HG03103 (cell line): Measurements from ENCODE around the gene FRMD1.

Experiments used
- ATAC-seq: cut with Tn5 transposase; IDR thresholded peaks from one replicate; pipeline ENCODE4 v1.9.1; 2021; ENCODE audit warnings: low read depth; ENCODE audit not compliant: unreplicated experiment

The FRMD1 gene

GRCh38 chr6:168113226-168113625 lies 34.2 kb upstream of the FRMD1 start:
- ATAC-seq = no peak

- ATAC-seq = no peak
Observed at GRCh38 chr6:168111911-168112310, 32.9 kb upstream of the FRMD1 start.

GRCh38 chr6:168110437-168110836 lies 31.4 kb upstream of the FRMD1 start:
- no peak for ATAC-seq

DNA sequence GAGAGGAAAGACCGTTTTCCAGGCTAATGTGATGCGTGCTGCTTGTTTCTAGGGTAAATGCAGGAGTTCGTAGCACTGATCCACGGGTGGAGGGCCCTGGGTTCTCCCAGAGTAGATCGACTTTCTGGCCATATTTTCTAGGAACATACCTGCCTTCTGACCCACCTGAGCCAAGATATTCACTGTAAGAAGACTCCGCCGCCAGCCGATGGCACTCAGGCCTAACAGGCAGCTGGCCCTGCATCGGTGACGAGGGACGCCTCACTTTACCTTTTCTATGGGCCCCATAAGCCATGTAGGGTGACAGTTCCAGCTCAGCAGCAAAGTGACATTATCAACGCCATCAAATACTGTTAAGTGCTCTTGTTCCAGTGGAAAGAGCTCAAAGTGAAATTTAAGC lies 30.2 kb upstream of the FRMD1 start:
- ATAC-seq = no peak

- no peak for ATAC-seq
Observed at GRCh38 chr6:168107191-168107983, 28.4 kb upstream of the FRMD1 start.

DNA sequence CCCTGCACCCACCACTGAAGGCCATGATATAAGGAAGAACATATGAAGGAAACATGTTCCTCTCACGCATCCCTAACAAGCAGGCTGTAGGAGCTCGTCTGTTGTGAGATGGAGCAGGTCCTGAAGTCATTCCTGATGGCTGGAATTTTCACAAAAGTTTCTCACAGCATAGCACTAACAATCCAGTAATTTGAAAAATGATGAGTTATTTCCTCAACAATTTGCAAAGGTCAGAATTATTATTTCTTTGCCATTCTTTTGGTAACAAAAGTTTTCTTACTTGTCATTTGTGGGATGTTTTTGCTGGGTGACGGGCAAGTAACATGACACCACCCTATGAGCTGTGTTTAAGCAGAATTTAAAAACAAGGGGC lies 27.6 kb upstream of the FRMD1 start:
- ATAC-seq = no peak

DNA sequence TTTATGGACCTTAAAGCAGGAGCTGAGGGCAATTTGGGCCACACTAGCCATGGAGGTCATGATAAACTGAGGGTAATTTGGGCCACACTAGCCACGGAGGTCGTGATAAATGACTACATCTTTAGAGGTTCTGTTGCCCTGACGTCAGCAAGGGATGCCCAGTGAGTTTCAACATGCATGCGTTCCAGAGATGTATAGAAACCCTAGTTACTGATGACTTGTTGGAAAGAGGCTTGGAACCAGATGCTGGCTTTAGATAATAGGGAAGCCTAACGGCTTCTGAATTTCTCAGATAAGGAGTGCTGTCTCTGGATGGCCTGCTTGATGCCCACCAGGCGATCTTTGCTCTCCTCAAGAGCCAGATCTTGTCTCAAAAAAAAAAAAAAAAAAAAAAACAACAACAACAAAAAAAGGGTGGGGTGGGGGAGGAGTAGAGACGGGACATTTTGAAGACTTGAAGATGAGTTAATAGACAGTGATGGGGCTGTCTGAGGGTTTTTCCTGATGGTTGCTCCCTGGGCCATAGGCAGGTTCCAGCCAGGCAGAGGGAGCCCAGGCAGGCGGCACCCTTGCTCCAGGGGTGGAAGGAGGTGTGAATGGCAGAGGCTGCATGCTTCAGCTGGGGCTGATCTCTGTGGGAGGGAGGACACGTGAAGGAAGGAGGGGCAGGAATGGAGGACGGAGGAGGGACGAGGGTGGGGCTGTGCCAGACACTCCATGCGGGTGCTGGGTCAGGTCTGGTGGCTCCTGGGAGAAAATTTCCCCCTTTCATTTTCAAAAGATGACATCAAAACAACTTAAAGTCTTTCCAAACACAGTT lies 27.0 kb upstream of the FRMD1 start:
- ATAC-seq = no peak

DNA sequence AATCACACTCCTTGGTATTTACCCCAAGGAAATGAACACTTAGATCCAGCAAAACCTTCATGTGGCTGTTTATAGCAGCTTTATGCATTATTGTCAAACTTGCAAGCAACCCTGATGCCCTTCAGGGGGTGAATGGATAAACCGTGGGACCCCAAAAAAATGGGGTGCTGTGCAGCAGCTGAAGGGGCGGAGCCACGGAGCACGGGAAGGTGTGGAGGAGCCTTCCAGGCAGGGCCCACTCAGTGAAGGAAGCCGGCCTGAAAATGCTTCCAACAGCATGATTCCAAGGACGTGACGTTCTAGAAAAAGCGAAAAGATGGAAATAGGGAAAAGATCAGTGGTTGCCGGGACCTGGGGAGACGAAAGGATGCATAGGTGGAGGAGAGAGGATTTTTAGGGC lies 25.6 kb upstream of the FRMD1 start:
- ATAC-seq = no peak

DNA sequence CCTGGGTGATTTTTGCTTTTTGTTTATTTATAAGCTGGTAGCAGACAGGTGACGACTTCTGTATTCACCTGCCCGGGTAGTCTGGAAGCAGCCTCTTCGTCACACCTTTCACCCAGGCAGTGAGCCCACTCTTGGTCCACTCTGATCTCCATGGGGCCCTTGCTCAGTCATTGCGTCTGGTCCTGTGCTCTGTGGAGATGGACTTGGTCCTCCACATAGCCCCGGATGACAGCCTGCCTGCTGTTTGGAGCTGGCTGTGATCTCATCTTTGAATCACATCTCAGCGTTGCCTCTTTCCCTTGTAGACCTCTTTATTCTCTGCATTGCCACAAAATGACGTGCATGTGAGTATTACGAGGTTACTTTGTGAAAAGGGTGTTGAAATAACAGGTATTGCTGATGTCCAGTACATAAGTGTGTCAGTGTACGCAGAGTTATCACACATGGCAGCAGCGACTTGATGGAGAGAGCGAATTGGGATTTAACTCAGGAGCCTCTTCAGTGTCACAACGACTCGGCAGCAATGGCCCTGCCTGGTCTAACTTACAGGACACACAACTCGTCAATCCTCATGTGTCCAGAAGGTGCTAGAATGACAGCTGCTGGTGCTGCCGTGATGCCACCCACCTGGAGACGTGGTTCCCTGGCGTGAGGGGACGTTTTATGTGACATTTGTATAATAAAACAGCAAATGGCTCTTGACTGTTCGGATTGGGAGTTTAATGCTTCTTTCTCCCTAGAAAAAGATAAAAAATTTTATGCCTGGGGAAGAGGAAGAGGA lies 24.2 kb upstream of the FRMD1 start:
- ATAC-seq = no peak

GRCh38 chr6:168102315-168102985 lies 23.4 kb upstream of the FRMD1 start:
- no peak for ATAC-seq

DNA sequence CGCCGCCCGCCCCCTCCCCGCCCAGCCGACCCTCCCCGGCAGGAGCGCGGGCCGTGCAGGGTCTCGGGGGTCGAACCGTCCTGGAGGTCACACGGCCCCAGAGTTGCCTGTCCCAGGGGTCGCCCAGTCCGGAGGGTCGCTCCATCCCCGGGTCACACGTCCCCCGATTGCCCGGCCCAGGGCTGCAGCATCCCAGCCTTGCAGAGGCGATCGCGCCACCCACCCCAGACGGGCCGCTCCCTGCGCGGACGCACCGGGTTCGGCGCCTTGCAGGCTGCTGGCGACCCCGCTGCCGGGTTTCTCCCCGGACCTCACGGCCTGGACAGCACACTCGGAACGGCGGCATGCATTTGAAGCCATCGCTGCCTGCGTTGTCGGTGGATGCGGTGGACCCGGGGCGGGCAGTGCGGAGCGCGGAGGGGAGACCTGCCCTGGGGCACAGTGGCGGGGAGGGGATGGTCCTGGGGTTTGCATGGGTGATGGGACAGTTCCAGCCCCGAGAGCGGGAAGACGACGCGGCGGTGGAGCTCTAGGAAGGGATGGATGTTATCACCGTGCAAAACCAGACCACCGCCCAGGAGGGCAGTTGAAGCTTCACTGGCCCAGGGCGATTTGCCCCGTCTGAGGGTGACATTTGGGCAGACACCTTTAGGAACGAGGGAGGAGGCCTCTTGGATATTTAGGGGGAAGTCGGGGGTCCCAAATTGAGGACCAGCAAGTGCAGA lies 22.7 kb upstream of the FRMD1 start:
- no peak for ATAC-seq

DNA sequence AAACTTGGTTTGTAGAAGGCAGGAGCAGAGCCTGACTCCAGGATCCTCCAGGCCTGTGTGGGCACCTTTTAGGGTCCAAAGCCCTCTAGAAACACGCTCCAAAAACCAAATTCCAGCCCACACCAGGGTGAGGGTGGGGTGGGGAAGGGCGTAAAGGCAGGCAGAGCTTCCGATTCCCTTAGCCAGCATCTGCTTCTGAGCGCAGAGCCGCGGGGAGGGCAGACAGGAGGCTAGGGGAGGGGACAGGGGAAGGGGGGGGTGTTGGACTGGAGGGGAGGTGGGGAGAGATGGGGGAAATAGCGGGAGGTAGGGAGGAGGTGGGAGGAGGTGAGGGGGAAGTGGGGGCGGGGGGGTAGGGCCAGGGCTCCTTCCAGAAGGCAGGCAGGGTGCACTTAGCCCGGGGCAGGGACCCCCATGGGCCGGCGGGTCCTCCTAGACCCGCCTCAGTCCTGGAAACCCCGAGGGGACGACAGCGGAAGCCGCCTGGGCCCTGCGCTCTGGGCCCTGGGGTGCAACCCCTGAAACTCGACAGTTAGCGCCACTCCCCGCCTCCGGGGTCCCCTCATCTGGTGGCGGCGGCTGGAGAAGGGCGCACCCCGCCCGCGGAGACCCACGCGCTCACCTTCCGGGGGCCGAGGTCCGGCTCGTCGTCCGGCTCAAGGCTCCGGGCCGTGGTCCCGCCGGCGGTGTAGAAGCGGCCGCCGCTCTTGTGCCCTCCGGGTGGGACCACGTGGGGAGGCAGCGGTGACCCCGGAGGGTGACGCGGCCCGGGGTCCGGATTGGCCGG lies 22.0 kb upstream of the FRMD1 start:
- no peak for ATAC-seq

GRCh38 chr6:168100011-168100802 lies 21.2 kb upstream of the FRMD1 start:
- no peak for ATAC-seq

GRCh38 chr6:168099201-168100010 lies 20.4 kb upstream of the FRMD1 start:
- no peak for ATAC-seq

- no peak for ATAC-seq
Observed at GRCh38 chr6:168098431-168098861, 19.4 kb upstream of the FRMD1 start.

GRCh38 chr6:168097621-168098430 lies 18.8 kb upstream of the FRMD1 start:
- no peak for ATAC-seq

DNA sequence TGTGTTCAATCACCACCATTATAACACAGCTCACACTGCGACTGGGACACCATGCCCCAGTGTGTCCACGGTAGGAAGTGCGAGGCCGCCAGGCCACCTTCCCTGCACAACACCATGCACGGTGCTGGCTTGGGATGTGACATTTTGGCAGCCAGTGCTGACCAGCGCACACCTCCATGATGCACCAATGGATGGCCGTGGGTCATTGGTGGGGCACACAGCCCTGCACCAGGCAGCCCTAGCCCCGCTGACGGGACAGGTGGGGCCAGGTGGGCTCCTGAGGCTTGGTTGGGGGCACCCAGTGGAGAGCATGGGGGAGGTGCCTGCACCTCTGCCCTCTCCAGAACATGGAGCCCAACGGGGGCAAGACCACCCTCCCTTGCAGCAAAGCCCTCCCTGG lies 18.2 kb upstream of the FRMD1 start:
- ATAC-seq = no peak
